MM.1S (cell line): ENCODE data around the gene OR2H1.

Source experiments
- DNase-seq: peaks from one replicate; pipeline ENCODE4 v3.0.0-alpha.2; 2015
- H2AFZ ChIP-seq: fragments of 300-600 bp; sonication (generic); 2 replicates; pipeline ENCODE4 v1.6.0; 2016; ENCODE audit warnings: antibody characterized with exemption, low read length
- H3F3A ChIP-seq: fragments of 300-600 bp; sonication (generic); 2 replicates; pipeline ENCODE4 v1.6.1; 2016; ENCODE audit warnings: mild to moderate bottlenecking, antibody characterized with exemption, low read length, moderate library complexity, mixed read lengths; ENCODE audit not compliant: insufficient read depth
- H3K27ac ChIP-seq: fragments of 300-600 bp; sonication (generic); 2 replicates; pipeline ENCODE4 v1.5.1; 2016; ENCODE audit warnings: mild to moderate bottlenecking, low read length
- H3K27me3 ChIP-seq: fragments of 300-600 bp; sonication (generic); replicated peaks from 2 replicates; pipeline ENCODE4 v1.6.0; 2016; ENCODE audit warnings: low read length; ENCODE audit not compliant: insufficient read depth
- H3K36me3 ChIP-seq: fragments of 300-600 bp; sonication (generic); replicated peaks from 2 replicates; pipeline ENCODE4 v1.6.1; 2016; ENCODE audit warnings: mild to moderate bottlenecking, low read length, mixed read lengths; ENCODE audit not compliant: insufficient read depth
- H3K4me1 ChIP-seq: fragments of 300-600 bp; sonication (generic); 2 replicates; pipeline ENCODE4 v1.6.1; 2016; ENCODE audit warnings: low read length, mixed read lengths
- H3K4me2 ChIP-seq: fragments of 300-600 bp; sonication (generic); 2 replicates; pipeline ENCODE4 v1.6.0; 2016; ENCODE audit warnings: low read depth, low read length
- H3K4me3 ChIP-seq: fragments of 300-600 bp; sonication (generic); 2 replicates; pipeline ENCODE4 v1.5.1; 2016; ENCODE audit warnings: low read length, mixed read lengths
- H3K79me2 ChIP-seq: fragments of 300-600 bp; sonication (generic); 2 replicates; pipeline ENCODE4 v1.6.1; 2016; ENCODE audit warnings: mixed run types, low read length, mixed read lengths
- H3K9ac ChIP-seq: fragments of 300-600 bp; sonication (generic); 2 replicates; pipeline ENCODE4 v1.6.1; 2016; ENCODE audit warnings: low read length, mixed read lengths
- H3K9me2 ChIP-seq: fragments of 300-600 bp; sonication (generic); replicated peaks from 2 replicates; pipeline ENCODE4 v1.6.1; 2016; ENCODE audit warnings: mild to moderate bottlenecking, low read length, mixed read lengths; ENCODE audit not compliant: insufficient read depth
- H3K9me3 ChIP-seq: fragments of 300-600 bp; sonication (generic); replicated peaks from 2 replicates; pipeline ENCODE4 v1.6.1; 2016; ENCODE audit warnings: mild to moderate bottlenecking, low read length, mixed read lengths; ENCODE audit not compliant: insufficient read depth
- H4K20me1 ChIP-seq: fragments of 300-600 bp; sonication (generic); 2 replicates; pipeline ENCODE4 v1.6.1; 2016; ENCODE audit warnings: mild to moderate bottlenecking, low read length, moderate library complexity, mixed read lengths; ENCODE audit not compliant: insufficient read depth
- CTCF ChIP-seq: fragments of 300-600 bp; sonication (generic); IDR thresholded peaks from 2 replicates; pipeline ENCODE4 v1.5.1; 2016; ENCODE audit warnings: antibody characterized with exemption, low read length, mixed read lengths
- EZH2 ChIP-seq: fragments of 300-600 bp; sonication (generic); optimal IDR thresholded peaks from 2 replicates; pipeline ENCODE3; 2017; ENCODE audit warnings: low read depth, mild to moderate bottlenecking, antibody characterized with exemption, low read length, mixed read lengths
- EZH2phosphoT487 ChIP-seq: fragments of 300-600 bp; sonication (generic); IDR thresholded peaks from 2 replicates; pipeline ENCODE4 v1.6.1; 2018; ENCODE audit warnings: antibody characterized with exemption, low read length

OR2H1 gene

GRCh38 chr6:29479560-29479959, 22.6 kb downstream of the OR2H1 start:
- TF ChIP-seq EZH2: no peak
- no peak for TF ChIP-seq EZH2phosphoT487
- TF ChIP-seq CTCF: no peak
- Histone ChIP-seq H3K4me2 (no peak overlapping the region), H3K36me3 (no peaks in the 10 kb centered on the region), H3K27me3 (no peaks in the 10 kb centered on the region), H3K79me2 (no peaks in the 10 kb centered on the region), H3K27ac (no peak overlapping the region), H3K9ac (no peak overlapping the region), H3F3A (no peaks in the 10 kb centered on the region), H2AFZ (no peak overlapping the region), H3K4me1 (no peaks in the 10 kb centered on the region), H4K20me1 (no peaks in the 10 kb centered on the region), H3K9me3 (no peaks in the 10 kb centered on the region), H3K9me2 (no peaks in the 10 kb centered on the region), H3K4me3 (no peak overlapping the region)
- no peak for DNase-seq

GRCh38 chr6:29483186-29483585, 26.2 kb downstream of the OR2H1 start:
- Histone ChIP-seq H3K9me2 (no peaks in the 10 kb centered on the region), H3K4me3 (no peak overlapping the region), H3K9ac (no peak overlapping the region), H3K27ac (no peak overlapping the region), H3K79me2 (no peaks in the 10 kb centered on the region), H4K20me1 (no peaks in the 10 kb centered on the region), H3K9me3 (no peaks in the 10 kb centered on the region), H2AFZ (no peak overlapping the region), H3K4me1 (no peaks in the 10 kb centered on the region), H3F3A (no peaks in the 10 kb centered on the region), H3K36me3 (no peaks in the 10 kb centered on the region), H3K4me2 (no peak overlapping the region), H3K27me3 (no peaks in the 10 kb centered on the region)
- TF ChIP-seq CTCF (no peak), EZH2 (no peak), EZH2phosphoT487 (no peak)
- DNase-seq: no peak

- Histone ChIP-seq H3K9me3 (no peaks in the 10 kb centered on the region), H3K9ac (no peak overlapping the region), H2AFZ (no peak overlapping the region), H3F3A (no peaks in the 10 kb centered on the region), H3K79me2 (no peaks in the 10 kb centered on the region), H3K4me3 (no peak overlapping the region), H3K4me2 (no peak overlapping the region), H3K27me3 (no peaks in the 10 kb centered on the region), H3K4me1 (no peaks in the 10 kb centered on the region), H3K9me2 (no peaks in the 10 kb centered on the region), H3K27ac (no peak overlapping the region), H3K36me3 (no peaks in the 10 kb centered on the region), H4K20me1 (no peaks in the 10 kb centered on the region)
- TF ChIP-seq CTCF: no peak
- no peak for TF ChIP-seq EZH2phosphoT487
- TF ChIP-seq EZH2: no peak
- DNase-seq: no peak
These were observed 26.8 kb downstream of the OR2H1 start for GRCh38 chr6:29483735-29484134.

GRCh38 chr6:29486577-29486976, 29.6 kb downstream of the OR2H1 start:
- H3K79me2 ChIP-seq: no peaks in the 10 kb centered on the region
- DNase-seq: no peak
- no peaks in the 10 kb centered on the region for H3K27me3 ChIP-seq
- H3F3A ChIP-seq: no peaks in the 10 kb centered on the region
- H2AFZ ChIP-seq: no peak overlapping the region
- no peaks in the 10 kb centered on the region for H3K9me2 ChIP-seq
- H3K27ac ChIP-seq: no peak overlapping the region
- H3K9ac ChIP-seq: no peak overlapping the region
- H3K4me3 ChIP-seq: no peak overlapping the region
- H4K20me1 ChIP-seq: no peaks in the 10 kb centered on the region
- H3K9me3 ChIP-seq: no peaks in the 10 kb centered on the region
- no peaks in the 10 kb centered on the region for H3K4me1 ChIP-seq
- H3K4me2 ChIP-seq: no peak overlapping the region
- no peaks in the 10 kb centered on the region for H3K36me3 ChIP-seq
- TF ChIP-seq EZH2phosphoT487: no peak
